K562 (cell line): ENCODE data around the gene SUPT16H. TPM values are rescaled to one million over a fixed set of nuclear protein-coding genes. Genes with fewer than 3 reads are reported as not detected.
A peak's percentile ranks its signal among the peaks of the same experiment; 100 is the strongest.

Source experiments
- ATAC-seq: fragments of 200-7000 bp; cut with Tn5 transposase; 3 replicates; pipeline ENCODE4 v1.9.1; 2020; ENCODE audit warnings: moderate library complexity
- Bru-seq: library from RNA; stranded (reverse); fragments of 400-500 nt; gene quantifications from one replicate; lab custom pipeline; 2021; lab: Mats Ljungman, UMichigan
- BruChase-seq, 2 experiments: library from RNA; stranded (reverse); fragments of 400-500 nt; gene quantifications; one replicate each; lab custom pipeline; 2021; lab: Mats Ljungman, UMichigan
- BruUV-seq: library from RNA; stranded (reverse); fragments of 400-500 nt; replicated peaks from 2 replicates; lab custom pipeline; 2021; lab: Mats Ljungman, UMichigan
- CTCF ChIA-PET: fragments of 300-600 bp; formaldehyde crosslinking; extraction: SDS; loops from one replicate; lab custom pipeline; 2021; ENCODE audit warnings: low intra/inter-chr PET ratio; lab: Yijun Ruan, JAX
- POLR2A ChIA-PET: fragments of 300-600, 350-650 bp; sonication (Branson Sonifier 250); formaldehyde crosslinking; extraction: SDS; loops from one replicate; lab custom pipeline; 2021; ENCODE audit warnings: antibody characterized with exemption, inconsistent platforms; lab: Yijun Ruan, JAX
- DNase-seq, 4 experiments: peaks; one replicate each; pipeline versions ENCODE4 v3.0.0 to v3.0.0-alpha.2; 2011 to 2018; ENCODE audit warnings: low spot score in 3 of 4, mixed read lengths in 3 of 4; ENCODE audit errors: extremely low read depth in 1 of 4
- FAIRE-seq: peaks from 2 replicates; lab custom pipeline; 2011; peaks lifted over from hg19 to GRCh38; lab: Jason Lieb, UNC
- H2AFZ ChIP-seq: 2 replicates; pipeline ENCODE4 v1.6.0; 2011; ENCODE audit warnings: low read depth, low read length, control low read depth, inconsistent platforms
- H3K27ac ChIP-seq: fragments of 200-600 bp; 3 replicates; pipeline ENCODE4 v1.8.0; 2011; ENCODE audit warnings: low read depth, mild to moderate bottlenecking, control low read depth, inconsistent platforms, low read length, moderate library complexity, mixed read lengths; ENCODE audit errors: extremely low read depth
- H3K27me3 ChIP-seq, 2 experiments: fragments of 300-600 bp in 1 of 2; 2 replicates in 1 of 2; 3 replicates in 1 of 2; pipeline versions ENCODE4 v1.6.0 to v1.8.0; 2011; ENCODE audit warnings: inconsistent platforms in 2 of 2, low read length in 2 of 2, mild to moderate bottlenecking in 1 of 2, mixed read lengths in 1 of 2, moderate library complexity in 1 of 2; ENCODE audit not compliant: control insufficient read depth in 2 of 2, insufficient read depth in 2 of 2
- H3K36me3 ChIP-seq: fragments of 300-600 bp; 3 replicates; pipeline ENCODE4 v1.8.0; 2011; ENCODE audit warnings: mild to moderate bottlenecking, low read length, inconsistent platforms; ENCODE audit not compliant: control insufficient read depth, insufficient read depth
- H3K4me1 ChIP-seq, 2 experiments: fragments of 200-600 bp in 1 of 2; replicated peaks in 1 of 2; 2 replicates in 1 of 2; 3 replicates in 1 of 2; pipeline versions ENCODE4 v1.5.1 to v1.8.0; 2011; ENCODE audit warnings: inconsistent platforms in 2 of 2, low read length in 2 of 2, mild to moderate bottlenecking in 1 of 2, mixed read lengths in 1 of 2, moderate library complexity in 1 of 2; ENCODE audit not compliant: control insufficient read depth in 2 of 2, insufficient read depth in 2 of 2
- H3K4me2 ChIP-seq: 2 replicates; pipeline ENCODE4 v1.6.1; 2011; ENCODE audit warnings: low read length, control low read depth, inconsistent platforms, mixed read lengths; ENCODE audit not compliant: insufficient read depth
- H3K4me3 ChIP-seq: fragments of 200-600 bp; sonication (generic), shearing (Covaris generic); 2 replicates; pipeline ENCODE4 v1.5.1; 2016; ENCODE audit warnings: control low read depth, inconsistent platforms
- H3K79me2 ChIP-seq: fragments of 200-600 bp; 3 replicates; pipeline ENCODE4 v1.8.0; 2011; ENCODE audit warnings: low read length, inconsistent platforms; ENCODE audit not compliant: control insufficient read depth, insufficient read depth
- H3K9ac ChIP-seq, 2 experiments: 2 replicates each; pipeline versions ENCODE4 v1.6.0 to v1.6.1; 2011; ENCODE audit warnings: low read depth in 2 of 2, low read length in 2 of 2, control low read depth in 1 of 2, inconsistent platforms in 1 of 2, mild to moderate bottlenecking in 1 of 2, mixed read lengths in 1 of 2; ENCODE audit not compliant: insufficient read depth in 1 of 2
- H3K9me1 ChIP-seq: one replicate; pipeline ENCODE4 v1.6.0; 2011; ENCODE audit warnings: inconsistent platforms, mild to moderate bottlenecking, low read length, moderate library complexity; ENCODE audit not compliant: control insufficient read depth, insufficient read depth
- H3K9me3 ChIP-seq: replicated peaks from 2 replicates; pipeline ENCODE4 v1.5.1; 2011; ENCODE audit warnings: low read depth, low read length, inconsistent platforms; ENCODE audit not compliant: control insufficient read depth, insufficient read depth
- H4K20me1 ChIP-seq: replicated peaks from 2 replicates; pipeline ENCODE4 v1.6.1; 2011; ENCODE audit warnings: low read length, inconsistent platforms, mixed read lengths; ENCODE audit not compliant: control insufficient read depth, insufficient read depth
- CBX8 ChIP-seq: fragments of 200-600 bp; sonication (generic); IDR thresholded peaks from 2 replicates; pipeline ENCODE4 v1.6.1; 2012; ENCODE audit warnings: borderline replicate concordance, mixed run types, low read depth, mild to moderate bottlenecking, moderate library complexity, mixed read lengths, low read length, control low read depth, inconsistent platforms; ENCODE audit not compliant: poor library complexity, severe bottlenecking; ENCODE audit errors: extremely low read depth
- ELF1 ChIP-seq: fragments of 200-800 bp; sonication (Bioruptor generic); IDR thresholded peaks from 2 replicates; pipeline ENCODE4 v1.6.1; 2016; ENCODE audit warnings: missing genetic modification characterization, missing compliant biosample characterization
- GTF2B ChIP-seq: IDR thresholded peaks from 2 replicates; pipeline ENCODE4 v1.6.1; 2011; ENCODE audit not compliant: insufficient read length; ENCODE audit errors: extremely low read depth
- GTF2F1 ChIP-seq: IDR thresholded peaks from 2 replicates; pipeline ENCODE4 v1.6.1; 2011; ENCODE audit warnings: low read depth, low read length, improper control_type of control experiment
- LARP7 ChIP-seq: fragments of 450-650 bp; IDR thresholded peaks from 2 replicates; pipeline ENCODE4 v1.6.1; 2016
- NRF1 ChIP-seq, 2 experiments: fragments of 450-650 bp; IDR thresholded peaks in 1 of 2; conservative IDR thresholded peaks in 1 of 2; 2 replicates each; pipeline ENCODE4 v1.6.1; 2014; ENCODE audit warnings: mild to moderate bottlenecking in 2 of 2
- SIN3B ChIP-seq: fragments of 450-650 bp; IDR thresholded peaks from 2 replicates; pipeline ENCODE4 v1.6.1; 2017; ENCODE audit warnings: low read depth, mild to moderate bottlenecking, moderate library complexity
- SP2 ChIP-seq: IDR thresholded peaks from 2 replicates; pipeline ENCODE4 v1.6.1; 2011; ENCODE audit warnings: mild to moderate bottlenecking, low read depth, low read length, moderate library complexity; ENCODE audit not compliant: poor library complexity, severe bottlenecking; ENCODE audit errors: extremely low read depth
- UBTF ChIP-seq, 2 experiments: IDR thresholded peaks; 2 replicates each; pipeline ENCODE4 v1.6.1; 2012; ENCODE audit warnings: improper control_type of control experiment in 2 of 2, low read depth in 2 of 2, low read length in 2 of 2, borderline replicate concordance in 1 of 2
- ZNF174 ChIP-seq: fragments of 250-450 bp; sonication (Bioruptor Pico); IDR thresholded peaks from 2 replicates; pipeline ENCODE4 v1.4.0; 2020; ENCODE audit warnings: mild to moderate bottlenecking
- ZNF175 ChIP-seq: fragments of 200-800 bp; sonication (Bioruptor generic); IDR thresholded peaks from 2 replicates; pipeline ENCODE4 v1.6.1; 2016; ENCODE audit warnings: low read depth, mild to moderate bottlenecking, missing genetic modification characterization, missing compliant biosample characterization
- ZNF324 ChIP-seq: fragments of 250-450 bp; sonication (Bioruptor Pico); IDR thresholded peaks from 2 replicates; pipeline ENCODE4 v1.4.0; 2020; ENCODE audit warnings: mild to moderate bottlenecking
- ZNF717 ChIP-seq: fragments of 250-450 bp; sonication (Bioruptor Pico); IDR thresholded peaks from 2 replicates; pipeline ENCODE4 v1.5.0; 2021
- WGBS: fragments of 100-300 bp; shearing (Covaris generic); methylation state at CpG from one replicate; pipeline ENCODE4 v1.1.6; 2016; ENCODE audit warnings: low coverage, mixed read lengths; ENCODE audit not compliant: insufficient coverage; ENCODE audit errors: missing lambda C conversion rate; 5-methylcytosine and 5-hydroxymethylcytosine counted together
- in situ Hi-C: fragments of 300-500 bp; cut with MboI; formaldehyde crosslinking; loops from 4 replicates; pipeline ENCODE4 v1.15.0; 2018; ENCODE audit warnings: inconsistent platforms, mixed read lengths
- intact Hi-C: fragments of 100-400 bp; cut with micrococcal nuclease; formaldehyde crosslinking; loops from 2 replicates; pipeline ENCODE4 v1.14.2; 2022
- long read RNA-seq, 3 experiments: library from polyadenylated mRNA in 2 of 3; library from RNA in 1 of 3; unstranded in 2 of 3; stranded (forward) in 1 of 3; transcript quantifications; one replicate each; pipeline ENCODE4 v2.0.0, GENCODE V29; 2019 to 2022
- polyA minus RNA-seq, 3 experiments: library from RNA; depleted of rRNA, polyadenylated mRNA; stranded (reverse); fragments of >200 nt; gene quantifications; 2 replicates each; pipeline ENCODE4 v1.2.3, GENCODE V29; 2011
- polyA plus RNA-seq, 8 experiments: library from polyadenylated mRNA; depleted of rRNA in 4 of 8; stranded (reverse) in 5 of 8; unstranded in 3 of 8; fragments of >200 nt; fragmentation: Nextera tagmentation in 2 of 8; fragmentation: Illumina TruSeq in 1 of 8; extraction: Ambion mirVana in 2 of 8; extraction: Trizol in 1 of 8; gene quantifications; 2 replicates each; pipeline versions ENCODE4 v1.2.1 to v1.2.3, GENCODE V29; 2011 to 2014; ENCODE audit warnings: inconsistent platforms in 1 of 8, missing spikeins in 1 of 8
- total RNA-seq, 7 experiments: library from RNA; depleted of rRNA in 6 of 7; stranded (reverse); fragments of >200 nt in 6 of 7; fragmentation: Illumina TruSeq in 2 of 7; extraction: Trizol in 2 of 7; gene quantifications; 2 replicates each; pipeline versions ENCODE4 v1.2.1 to v1.2.3, GENCODE V29; 2011 to 2021; ENCODE audit warnings: low replicate concordance in 1 of 7

SUPT16H gene
- total RNA-seq (2011; cell fraction: chromatin; rRNA removed; ENCODE audit: low replicate concordance) = 57.1 and 119 TPM in 2 replicates
- total RNA-seq (2011; cell fraction: nucleolus; rRNA removed) = 31.5 and 38.2 TPM in 2 replicates
- total RNA-seq (2011; cell fraction: nucleoplasm; rRNA removed) = 59.8 and 96.3 TPM in 2 replicates
- total RNA-seq (2014; rRNA removed) = 75.4 and 81.4 TPM in 2 replicates
- 121 and 138 TPM in 2 replicates for total RNA-seq (2014; rRNA removed; fragmentation: Illumina TruSeq; extraction: Trizol)
- total RNA-seq (2015; rRNA removed; fragmentation: Illumina TruSeq; extraction: Trizol) = 117 and 122 TPM in 2 replicates
- 82.9 and 92.9 TPM in 2 replicates for total RNA-seq (2021)
- polyA plus RNA-seq (2011; rRNA removed) = 84.1 and 107 TPM in 2 replicates
- polyA plus RNA-seq (2011; cell fraction: cytosol; rRNA removed) = 48.3 and 69.5 TPM in 2 replicates
- 67.4 and 77.5 TPM in 2 replicates for polyA plus RNA-seq (2011; cell fraction: nucleus; rRNA removed)
- 51.4 and 79.0 TPM in 2 replicates for polyA plus RNA-seq (2012)
- 134 and 152 TPM in 2 replicates for polyA plus RNA-seq (2014; fragmentation: Illumina TruSeq; extraction: Trizol)
- 100 to 1,000 TPM in 1 of 2 experiments, 10 to 100 TPM in 1; 75.6 to 105 TPM for polyA plus RNA-seq (2014; fragmentation: Nextera tagmentation; extraction: Ambion mirVana)
- polyA plus RNA-seq (2014; rRNA removed) = 87.5 and 90.5 TPM in 2 replicates
- polyA minus RNA-seq (2011; rRNA and poly(A)+ RNA removed) = 127 and 141 TPM in 2 replicates
- 47.8 and 56.6 TPM in 2 replicates for polyA minus RNA-seq (2011; cell fraction: cytosol; rRNA and poly(A)+ RNA removed)
- polyA minus RNA-seq (2011; cell fraction: nucleus; rRNA and poly(A)+ RNA removed) = 26.7 and 45.1 TPM in 2 replicates
- Bru-seq, nascent RNA = percentile 90 among the genes with signal in this experiment
- percentile 92 among the genes with signal in this experiment for BruChase-seq, experiment 1, labeled RNA remaining after a 2-hour chase
- BruChase-seq, experiment 2, labeled RNA remaining after a 6-hour chase = percentile 95 among the genes with signal in this experiment
- long read RNA-seq, experiment 1, full-length matches to known transcripts = 345 of 547 reads
- long read RNA-seq, experiment 1, partial matches to known transcripts = 130 of 547 reads
- long read RNA-seq, experiment 1, other reads (novel, unspliced or antisense) = 72 of 547 reads
- long read RNA-seq, experiment 2, full-length matches to known transcripts = 15 of 86 reads
- long read RNA-seq, experiment 2, partial matches to known transcripts = 63 of 86 reads
- long read RNA-seq, experiment 2, other reads (novel, unspliced or antisense) = 8 of 86 reads
- long read RNA-seq, experiment 3, full-length matches to known transcripts = 11 of 129 reads
- long read RNA-seq, experiment 3, partial matches to known transcripts = 114 of 129 reads
- long read RNA-seq, experiment 3, other reads (novel, unspliced or antisense) = 4 of 129 reads

- Histone ChIP-seq H2AFZ (peak within 1 kb of the TSS; percentile 88), H3K27me3 (no peaks in the 10 kb centered on the region), H3K27ac (peak within 1 kb of the TSS; percentile 90), H3K4me3 (peak within 1 kb of the TSS; percentile 74), H3K9me3 (no peaks in the 10 kb centered on the region), H3K9me1 (no peaks in the 10 kb centered on the region), H3K4me2 (peak within 1 kb of the TSS; percentile 99), H3K4me1 (peaks cover 5 to 16% of the 10 kb centered on the region in 2 experiments; a peak in 3 of 5 replicates), H3K9ac (peak within 1 kb of the TSS; percentile 95 to 100), H4K20me1 (0 out of 2 replicates have a peak, but pooled peaks cover 10% of the 10 kb centered on the region), H3K79me2 (peaks cover 60% of the 10 kb centered on the region), H3K36me3 (peaks cover 59% of the 10 kb centered on the region; the same call in 2 of the 3 replicates)
- ATAC-seq (peak; percentile 96), DNase-seq (peak; percentile 82 to 96 (median 84)), FAIRE-seq (peak; percentile 95)
- WGBS = 0% methylated on average over 28 of the region's 54 CpGs
- POLR2A ChIA-PET = interaction anchor here (0.7 to 1.6 kb wide), 11 partner anchors 9 to 144 kb away, joined by 3 to 6 read pairs (median 4); partner anchors contain the start of genes CHD8 and METTL3
- in situ Hi-C loops (no loop called here), intact Hi-C loops (loop anchor here (5.0 kb wide), 1 partner anchor 117 kb away; the partner anchor contains the start of gene HNRNPC)
- BruUV-seq = no TSS peak
- CTCF ChIA-PET = no interaction called here
- no peak for TF ChIP-seq ZNF174
- TF ChIP-seq ZNF324 (CRISPR knock-in tag) = no peak
- peak; percentile 98; a peak in 3 of 4 replicates for TF ChIP-seq UBTF (IDR thresholded peaks at IDR 0.05; ENCODE audit: borderline replicate concordance in 1 of 2, low read depth in 2 of 2, low read length in 2 of 2)
- no peak for TF ChIP-seq SIN3B
- no peak for TF ChIP-seq CBX8
- peak; percentile 53; the same call in 1 of the 2 replicates for TF ChIP-seq ZNF175 (CRISPR knock-in tag)
- TF ChIP-seq ZNF717 (CRISPR knock-in tag) = no peak
- peak; percentile 86 to 88 for TF ChIP-seq NRF1 (conservative IDR thresholded peaks at IDR 0.05 in 1 of 2, IDR thresholded peaks at IDR 0.05 in 1 of 2)
- TF ChIP-seq SP2 = no peak
- TF ChIP-seq GTF2B = peak; percentile 10
- TF ChIP-seq ELF1 (tag) = peak; percentile 94
- no peak for TF ChIP-seq GTF2F1
- TF ChIP-seq LARP7 = no peak
These were observed at the start of gene SUPT16H for GRCh38 chr14:21383848-21384493. Gene SUPT16H (minus strand): TSS chr14:21384019. CDS start chr14:21383927, 92 bp downstream.
